D721Med (cell line): ENCODE results near the gene DYNC1I1.

Experiments
- DNase-seq: peaks from one replicate; pipeline ENCODE4 v3.0.0; 2011; ENCODE audit warnings: low spot score; ENCODE audit not compliant: insufficient read length
- FAIRE-seq: peaks from 2 replicates; lab custom pipeline; 2011; peaks lifted over from hg19 to GRCh38; lab: Jason Lieb, UNC
- CTCF ChIP-seq: IDR thresholded peaks from 2 replicates; pipeline ENCODE4 v1.5.1; 2012; ENCODE audit warnings: mild to moderate bottlenecking, control low read depth; ENCODE audit not compliant: insufficient read depth; ENCODE audit errors: missing control alignments

The DYNC1I1 gene

GRCh38 chr7:96135241-96135640 lies 362.9 kb downstream of the DYNC1I1 start:
- FAIRE-seq (no peak), DNase-seq (no peak)
- TF ChIP-seq CTCF: no peak

GRCh38 chr7:96136600-96137239 lies 364.4 kb downstream of the DYNC1I1 start:
- FAIRE-seq (no peak), DNase-seq (no peak)
- TF ChIP-seq CTCF: no peak

GRCh38 chr7:96143495-96144259 lies 371.3 kb downstream of the DYNC1I1 start:
- TF ChIP-seq CTCF: no peak
- FAIRE-seq (no peak), DNase-seq (no peak)

GRCh38 chr7:96144260-96144526 lies 371.8 kb downstream of the DYNC1I1 start:
- DNase-seq: no peak
- TF ChIP-seq CTCF: no peak
- FAIRE-seq: no peak
